Ectodermal cell (in vitro differentiated cells): ENCODE data around the gene ERMAP.

Source experiments
- H3K27ac ChIP-seq: 2 replicates; pipeline ENCODE4 v1.7.0; 2013; ENCODE audit warnings: mild to moderate bottlenecking, low read depth, low read length; ENCODE audit not compliant: insufficient read depth, poor library complexity, severe bottlenecking
- H3K27me3 ChIP-seq: 2 replicates; pipeline ENCODE4 v1.7.0; 2013; ENCODE audit warnings: mild to moderate bottlenecking, low read length; ENCODE audit not compliant: insufficient read depth, control insufficient read depth, poor library complexity, severe bottlenecking
- H3K36me3 ChIP-seq: one replicate; pipeline ENCODE4 v1.7.0; 2013; ENCODE audit warnings: low read length; ENCODE audit not compliant: control insufficient read depth, insufficient read depth
- H3K4me1 ChIP-seq: one replicate; pipeline ENCODE4 v1.7.0; 2013; ENCODE audit warnings: low read length; ENCODE audit not compliant: control insufficient read depth, insufficient read depth
- H3K4me3 ChIP-seq: 2 replicates; pipeline ENCODE4 v1.7.0; 2013; ENCODE audit warnings: low read depth, low read length, control low read depth; ENCODE audit not compliant: insufficient read depth
- H3K9me3 ChIP-seq: 2 replicates; pipeline ENCODE4 v1.7.0; 2013; ENCODE audit warnings: mild to moderate bottlenecking, low read length, moderate library complexity; ENCODE audit not compliant: control insufficient read depth
- WGBS, 2 experiments: methylation state at CpG; one replicate each; pipeline ENCODE4 v1.1.7; 2013; ENCODE audit warnings: missing lambda C conversion rate in 2 of 2; 5-methylcytosine and 5-hydroxymethylcytosine counted together

The ERMAP gene

DNA sequence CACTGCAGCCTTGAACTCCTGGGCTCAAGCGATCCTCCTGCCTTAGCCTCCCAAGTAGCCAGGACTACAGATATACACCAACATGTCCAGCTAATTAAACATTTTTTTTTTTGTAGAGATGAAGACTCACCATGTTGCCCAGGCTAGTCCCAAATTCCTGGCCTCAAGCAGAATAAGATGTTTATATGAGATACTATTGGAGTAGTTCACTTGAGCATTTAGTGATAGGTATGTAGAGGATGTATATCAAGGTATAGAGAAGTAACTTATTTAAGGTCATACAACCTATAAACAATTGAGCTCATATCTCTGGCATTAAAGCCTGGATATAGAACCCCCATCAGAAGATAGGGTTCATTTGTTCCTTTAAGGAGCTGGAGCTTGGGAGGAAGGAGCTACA, 36.7 kb upstream of the ERMAP start:
- WGBS, 2 experiments: 100% methylated on average over 1 of the region's 1 CpG
- H3K27me3 ChIP-seq: no peaks in the 10 kb centered on the region
- peaks cover 29% of the 10 kb centered on the region for H3K36me3 ChIP-seq
- no peaks in the 10 kb centered on the region for H3K4me1 ChIP-seq
- no peak overlapping the region for H3K27ac ChIP-seq
- no peaks in the 10 kb centered on the region for H3K9me3 ChIP-seq
- H3K4me3 ChIP-seq: no peak overlapping the region

DNA sequence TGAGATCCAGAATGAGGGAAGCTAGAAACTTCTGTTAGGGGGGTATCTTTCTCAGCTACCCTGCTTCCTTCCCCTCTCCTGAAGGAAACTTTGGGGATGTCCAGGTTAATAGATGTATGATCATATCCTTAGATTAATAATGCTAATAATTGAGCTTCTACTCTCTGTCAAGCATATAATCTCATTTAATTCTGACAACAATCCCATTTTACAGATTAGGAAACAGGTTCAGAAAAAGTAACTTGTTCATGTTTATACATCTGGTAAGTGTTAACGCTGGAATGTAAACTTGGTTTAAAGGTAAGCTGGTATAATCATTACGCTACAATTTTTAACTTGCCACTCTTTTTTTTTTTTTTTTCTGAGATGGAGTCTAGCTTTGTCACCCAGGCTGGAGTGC, 33.8 kb upstream of the ERMAP start:
- no peaks in the 10 kb centered on the region for H3K9me3 ChIP-seq
- H3K4me1 ChIP-seq: peaks cover 4% of the 10 kb centered on the region
- H3K27ac ChIP-seq: no peak overlapping the region
- 97% methylated on average over 2 of the region's 2 CpGs; no CpG with 5 or more reads in 1 of the 2 experiments for WGBS, 2 experiments
- H3K4me3 ChIP-seq: no peak overlapping the region
- no peaks in the 10 kb centered on the region for H3K27me3 ChIP-seq
- H3K36me3 ChIP-seq: peaks cover 16% of the 10 kb centered on the region

DNA sequence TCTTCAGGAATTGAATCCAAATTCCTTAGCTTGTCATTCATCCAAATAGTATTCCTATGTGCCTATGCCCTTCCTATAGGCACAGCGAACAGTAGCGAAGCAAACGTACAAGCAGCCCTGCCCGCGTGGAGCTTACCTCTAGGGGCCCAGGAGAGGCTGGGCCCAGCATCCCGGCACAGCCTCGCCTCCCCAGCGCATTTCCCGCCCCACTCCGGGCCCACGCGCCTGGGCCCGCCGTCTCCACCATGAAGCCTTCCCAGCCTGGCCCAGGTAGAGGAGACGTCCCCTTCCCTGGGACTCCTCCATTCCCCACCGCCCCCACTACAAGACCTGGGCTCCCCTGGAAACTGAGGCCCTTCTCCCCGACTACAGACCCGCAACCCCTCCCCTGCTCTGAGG, 32.4 kb upstream of the ERMAP start:
- Histone ChIP-seq H3K4me3 (no peak overlapping the region), H3K4me1 (peaks cover 4% of the 10 kb centered on the region), H3K27ac (no peak overlapping the region), H3K9me3 (no peaks in the 10 kb centered on the region), H3K27me3 (no peaks in the 10 kb centered on the region), H3K36me3 (peaks cover 10% of the 10 kb centered on the region)
- WGBS, 2 experiments: 94 to 95% methylated on average over 18 of the region's 18 CpGs

DNA sequence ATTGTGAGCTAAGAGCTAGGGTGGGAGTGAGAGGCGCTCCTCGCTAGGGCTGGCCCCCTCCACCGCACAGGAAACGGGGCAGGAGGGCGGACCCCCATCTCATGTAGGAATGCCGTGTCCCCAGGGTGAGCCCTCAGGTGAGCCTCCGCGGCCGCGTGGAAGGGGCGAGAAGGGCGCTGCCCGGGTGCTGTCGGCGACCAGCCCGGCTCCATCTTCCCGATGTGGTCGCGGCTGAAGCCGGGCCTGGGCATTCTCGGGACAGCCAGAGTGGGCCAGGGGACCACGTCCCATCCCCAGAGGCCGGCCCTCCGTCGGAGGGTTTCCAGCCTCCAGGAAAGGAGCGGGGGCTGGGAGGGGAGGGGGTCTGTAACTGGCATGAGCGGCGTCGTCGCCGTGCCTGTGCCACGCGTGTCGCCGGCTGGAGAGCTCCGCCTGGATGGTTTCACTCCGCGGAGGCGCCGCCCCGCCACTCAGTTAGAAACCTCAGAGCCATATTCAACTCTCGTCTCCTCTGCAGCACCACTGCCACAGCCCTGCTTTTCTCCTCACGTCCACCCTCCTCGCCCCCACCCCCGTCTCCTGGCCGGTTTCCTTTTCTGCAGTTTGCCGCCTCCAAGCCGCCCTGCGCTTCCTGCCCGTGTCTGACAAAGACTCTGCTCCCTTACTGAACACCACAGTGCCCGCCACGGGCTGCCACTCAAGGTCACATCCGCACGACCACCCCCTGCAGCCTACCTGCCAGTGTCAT, 31.8 kb upstream of the ERMAP start, which contains the start of gene TMEM269:
TSS of gene TMEM269 (plus strand) at position 46 of the 748 bp plus-strand sequence. CDS start 4,903 bp downstream, outside the sequence.
- no peaks in the 10 kb centered on the region for H3K27me3 ChIP-seq
- H3K4me3 ChIP-seq: no peak within 1 kb of the TSS
- no peaks in the 10 kb centered on the region for H3K9me3 ChIP-seq
- peaks cover 6% of the 10 kb centered on the region for H3K36me3 ChIP-seq
- 90% methylated on average over 54 of the region's 54 CpGs for WGBS, 2 experiments
- H3K4me1 ChIP-seq: peaks cover 4% of the 10 kb centered on the region
- H3K27ac ChIP-seq: no peak within 1 kb of the TSS

DNA sequence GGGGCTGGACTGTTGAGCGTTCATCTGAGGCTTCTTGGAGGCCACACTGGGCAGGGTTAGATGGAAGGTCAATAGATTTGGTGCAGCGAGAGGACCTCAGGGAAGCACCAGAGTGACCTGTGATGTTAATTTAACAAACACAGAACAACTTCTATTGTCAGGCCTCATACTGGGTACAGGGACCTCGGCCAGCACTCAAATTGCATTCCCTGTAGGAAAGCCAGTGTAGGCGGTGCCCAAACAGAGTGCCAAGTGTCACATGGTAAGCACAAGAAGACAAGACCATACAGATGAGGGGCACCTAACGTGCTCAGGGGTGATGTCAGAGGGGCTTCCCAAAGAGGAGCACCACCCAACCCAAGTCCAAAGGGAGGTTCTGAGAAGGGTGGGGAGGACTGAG, 30.8 kb upstream of the ERMAP start:
- 88 to 91% methylated on average over 5 of the region's 5 CpGs for WGBS, 2 experiments
- Histone ChIP-seq H3K27me3 (no peaks in the 10 kb centered on the region), H3K27ac (no peak overlapping the region), H3K36me3 (no peaks in the 10 kb centered on the region), H3K4me1 (peaks cover 4% of the 10 kb centered on the region), H3K9me3 (no peaks in the 10 kb centered on the region), H3K4me3 (no peak overlapping the region)

DNA sequence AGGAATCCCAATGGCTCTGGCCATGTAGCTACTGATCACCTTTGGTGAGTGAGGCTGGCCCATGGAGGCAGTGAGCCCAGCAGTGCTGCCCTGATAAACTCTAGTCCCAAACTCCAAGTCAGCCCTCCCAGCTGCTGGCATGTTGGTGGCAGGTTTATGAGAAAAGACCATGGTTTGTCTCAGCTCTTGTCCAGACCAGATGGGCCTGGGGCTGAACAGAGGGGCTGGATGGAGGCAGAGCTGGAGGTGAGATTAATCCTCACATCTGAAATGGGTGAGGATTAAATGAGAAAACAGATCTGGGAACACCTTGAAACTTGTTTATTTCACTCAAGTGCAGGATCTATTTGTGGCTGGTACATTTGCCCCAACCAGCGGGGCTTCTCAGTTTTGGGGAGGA, 28.9 kb upstream of the ERMAP start:
- peaks cover 4% of the 10 kb centered on the region for H3K4me1 ChIP-seq
- WGBS, 2 experiments: 90 to 98% methylated on average over 1 of the region's 1 CpG
- no peaks in the 10 kb centered on the region for H3K27me3 ChIP-seq
- H3K4me3 ChIP-seq: no peak overlapping the region
- H3K9me3 ChIP-seq: no peaks in the 10 kb centered on the region
- no peaks in the 10 kb centered on the region for H3K36me3 ChIP-seq
- H3K27ac ChIP-seq: no peak overlapping the region

DNA sequence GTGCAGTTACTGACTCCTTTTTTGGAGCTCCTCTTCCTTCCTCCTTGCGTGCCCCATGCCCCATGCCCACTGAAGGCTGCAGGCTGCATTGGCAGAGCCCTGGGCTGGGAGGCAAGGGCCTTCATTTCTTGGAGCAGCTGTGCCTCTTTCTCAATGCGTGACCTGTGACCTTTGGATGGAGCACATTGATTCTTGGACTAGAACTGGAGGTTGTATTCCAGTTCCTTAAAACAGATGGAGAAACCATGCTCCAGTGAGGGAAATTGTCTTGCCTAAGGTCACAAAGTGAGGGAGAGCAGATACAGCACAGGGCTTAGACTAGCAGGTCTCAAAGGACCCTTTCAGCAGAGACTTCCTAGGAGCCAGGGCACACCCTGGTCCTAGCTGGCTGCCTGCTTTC, 23.1 kb upstream of the ERMAP start:
- no peaks in the 10 kb centered on the region for H3K36me3 ChIP-seq
- H3K4me1 ChIP-seq: no peaks in the 10 kb centered on the region
- H3K9me3 ChIP-seq: no peaks in the 10 kb centered on the region
- H3K27me3 ChIP-seq: no peaks in the 10 kb centered on the region
- WGBS, 2 experiments: 95 to 96% methylated on average over 2 of the region's 2 CpGs
- H3K27ac ChIP-seq: no peak overlapping the region
- no peak overlapping the region for H3K4me3 ChIP-seq

DNA sequence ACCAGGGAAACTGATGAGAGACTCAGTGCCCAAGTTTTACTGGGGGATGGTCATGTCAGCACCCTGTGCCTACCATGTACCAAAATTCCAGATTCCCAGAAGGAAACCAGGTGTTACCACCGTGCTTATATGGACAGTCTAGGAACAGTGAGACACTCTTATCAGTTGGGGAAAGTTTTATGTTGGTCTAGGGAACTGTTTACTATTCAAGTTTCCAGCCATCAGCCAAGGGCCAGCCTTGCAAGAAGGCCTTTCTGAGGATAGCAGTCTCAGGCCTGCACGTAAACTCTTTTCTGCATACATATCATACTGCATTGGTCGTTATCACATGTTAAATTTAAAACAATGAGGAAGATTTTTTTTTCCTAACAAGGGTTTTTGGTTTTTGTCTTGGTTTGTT, 19.5 kb upstream of the ERMAP start:
- Histone ChIP-seq H3K4me1 (no peaks in the 10 kb centered on the region), H3K27me3 (no peaks in the 10 kb centered on the region), H3K9me3 (no peaks in the 10 kb centered on the region), H3K4me3 (no peak overlapping the region), H3K36me3 (no peaks in the 10 kb centered on the region), H3K27ac (no peak overlapping the region)
- WGBS, 2 experiments: 95 to 97% methylated on average over 3 of the region's 3 CpGs

DNA sequence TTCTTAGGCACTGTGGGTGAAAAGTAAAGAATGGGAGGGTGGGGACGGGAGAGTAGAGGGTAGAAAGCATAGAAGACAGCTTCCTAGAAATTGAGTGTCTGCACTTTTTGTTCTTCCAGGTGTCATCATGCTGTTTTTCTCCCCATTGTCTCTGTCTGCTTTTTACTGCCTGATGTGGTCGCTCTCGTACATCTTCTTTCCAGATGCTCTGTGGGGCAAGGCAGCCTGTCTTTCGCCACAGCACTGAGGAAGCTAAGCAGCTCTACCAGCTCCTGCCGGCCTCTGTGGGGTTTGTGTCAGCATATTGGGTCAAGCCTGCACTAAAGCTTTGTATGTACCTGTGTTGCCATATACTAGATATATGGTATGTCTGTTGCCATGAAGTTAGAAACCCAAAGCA, 18.9 kb upstream of the ERMAP start:
- Histone ChIP-seq H3K27me3 (no peaks in the 10 kb centered on the region), H3K4me3 (no peak overlapping the region), H3K36me3 (no peaks in the 10 kb centered on the region), H3K27ac (no peak overlapping the region), H3K4me1 (no peaks in the 10 kb centered on the region), H3K9me3 (no peaks in the 10 kb centered on the region)
- 81 to 88% methylated on average over 5 of the region's 5 CpGs for WGBS, 2 experiments

DNA sequence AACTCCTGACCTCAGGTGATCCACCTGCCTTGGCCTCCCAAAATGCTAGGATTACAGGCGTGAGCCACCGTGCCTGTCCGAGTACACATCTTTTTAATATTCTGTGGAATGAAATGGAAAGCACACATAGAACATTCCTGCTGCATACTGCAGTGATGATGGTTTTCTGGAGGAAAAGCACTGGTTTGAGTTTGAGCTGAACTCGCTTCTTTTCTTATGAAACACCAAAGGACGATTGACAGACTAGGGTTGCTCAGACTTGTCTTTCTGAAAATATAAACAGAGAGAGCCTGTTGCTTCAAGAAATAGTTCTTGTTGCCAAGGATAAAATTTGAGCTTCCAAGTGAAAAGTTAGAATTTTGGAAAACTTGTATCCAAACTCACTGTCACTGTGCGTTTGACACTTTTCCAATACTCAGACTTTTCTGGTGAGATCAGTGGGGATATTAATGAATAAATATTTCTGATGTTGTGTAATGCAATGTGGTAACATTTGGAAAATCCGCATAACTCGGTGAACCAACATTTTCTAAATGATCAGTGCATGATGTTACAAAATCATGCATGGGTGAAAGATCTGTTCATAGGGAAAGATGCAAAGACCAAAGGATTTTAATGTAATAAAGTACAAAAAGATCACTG, 15.0 kb upstream of the ERMAP start:
- H3K27me3 ChIP-seq: no peaks in the 10 kb centered on the region
- H3K4me3 ChIP-seq: no peak overlapping the region
- H3K36me3 ChIP-seq: no peaks in the 10 kb centered on the region
- H3K4me1 ChIP-seq: no peaks in the 10 kb centered on the region
- no peaks in the 10 kb centered on the region for H3K9me3 ChIP-seq
- H3K27ac ChIP-seq: no peak overlapping the region
- 95 to 97% methylated on average over 8 of the region's 8 CpGs for WGBS, 2 experiments
